HG02884 (cell line): ENCODE data around the gene CNGB1.
"Not testable (repeated sequence)": the region's sequence is repeated elsewhere in the genome, so short reads cannot be mapped to it uniquely, and the experiment has no call there.

Source experiments
- ATAC-seq: cut with Tn5 transposase; IDR thresholded peaks from one replicate; pipeline ENCODE4 v1.9.1; 2021; ENCODE audit warnings: mild to moderate bottlenecking, moderate library complexity; ENCODE audit not compliant: unreplicated experiment

The CNGB1 gene

GRCh38 chr16:57956270-57956808, 14.6 kb downstream of the CNGB1 start:
- no peak for ATAC-seq

- no peak for ATAC-seq
Observed at GRCh38 chr16:57955572-57956188, 15.2 kb downstream of the CNGB1 start.

- ATAC-seq: no peak
Observed at GRCh38 chr16:57953857-57954256, 17.1 kb downstream of the CNGB1 start.

GRCh38 chr16:57952909-57953308, 18.0 kb downstream of the CNGB1 start:
- ATAC-seq: no peak

- no peak for ATAC-seq
Observed at GRCh38 chr16:57951204-57951960, 19.5 kb downstream of the CNGB1 start.

- ATAC-seq: no peak
Observed at GRCh38 chr16:57950382-57950781, 20.5 kb downstream of the CNGB1 start.

- ATAC-seq: no peak
Observed at GRCh38 chr16:57949595-57950238, 21.2 kb downstream of the CNGB1 start.

- ATAC-seq: no peak
Observed at GRCh38 chr16:57949013-57949412, 21.9 kb downstream of the CNGB1 start.

- ATAC-seq: no peak
Observed at GRCh38 chr16:57948027-57948426, 22.9 kb downstream of the CNGB1 start.

- no peak for ATAC-seq
Observed at GRCh38 chr16:57947261-57947660, 23.7 kb downstream of the CNGB1 start.

- ATAC-seq: no peak
Observed at GRCh38 chr16:57946181-57946801, 24.6 kb downstream of the CNGB1 start.

GRCh38 chr16:57945740-57946138, 25.2 kb downstream of the CNGB1 start:
- ATAC-seq: no peak

GRCh38 chr16:57944970-57945739, 25.8 kb downstream of the CNGB1 start:
- ATAC-seq: no peak

GRCh38 chr16:57943381-57943780, 27.5 kb downstream of the CNGB1 start:
- not testable (repeated sequence) for ATAC-seq

- ATAC-seq: not testable (repeated sequence)
Observed at GRCh38 chr16:57941901-57942300, 29.0 kb downstream of the CNGB1 start.

GRCh38 chr16:57941016-57941664, 29.8 kb downstream of the CNGB1 start:
- ATAC-seq: no peak

GRCh38 chr16:57940382-57940966, 30.5 kb downstream of the CNGB1 start:
- no peak for ATAC-seq

GRCh38 chr16:57939872-57940224, 31.1 kb downstream of the CNGB1 start:
- ATAC-seq: no peak

- no peak for ATAC-seq
Observed at GRCh38 chr16:57938936-57939871, 31.7 kb downstream of the CNGB1 start.
